Right atrium auricular region (tissue), 2 donors: ENCODE data around the gene TCIRG1. TPM values are rescaled to one million over a fixed set of nuclear protein-coding genes. Genes with fewer than 3 reads are reported as not detected.

ENCODE experiments used
- DNase-seq: peaks from one replicate; pipeline ENCODE4 v3.0.0-alpha.2; 2019; ENCODE audit warnings: low spot score
- H3K27ac ChIP-seq, 2 donors: fragments of 200-600 bp; sonication (generic); 1 replicate in 1 of 2; 2 replicates in 1 of 2; pipeline ENCODE4 v1.5.1; 2016 to 2019
- H3K27me3 ChIP-seq, 2 donors: fragments of 200-600 bp; sonication (generic); one replicate each; pipeline versions ENCODE4 v1.5.1 to v1.6.0; 2017 to 2019
- H3K36me3 ChIP-seq: fragments of 200-600 bp; sonication (generic); one replicate; pipeline ENCODE4 v1.5.1; 2016
- H3K4me1 ChIP-seq, 2 donors: fragments of 200-600 bp; sonication (generic); one replicate each; pipeline versions ENCODE4 v1.5.1 to v1.6.0; 2017 to 2019
- H3K4me3 ChIP-seq, 2 donors: fragments of 200-600 bp; sonication (generic); 1 replicate in 1 of 2; 2 replicates in 1 of 2; pipeline ENCODE4 v1.5.1; 2017 to 2019; ENCODE audit warnings: mild to moderate bottlenecking in 1 of 2, moderate library complexity in 1 of 2
- H3K9me3 ChIP-seq, 2 donors: fragments of 200-600 bp; sonication (generic); one replicate each; pipeline ENCODE4 v1.5.1; 2019
- CTCF ChIP-seq, 2 donors: fragments of 200-600 bp; sonication (generic); IDR thresholded peaks; one replicate each; pipeline ENCODE4 v1.5.1; 2019; ENCODE audit warnings: antibody characterized with exemption in 2 of 2
- total RNA-seq, 2 donors: library from RNA; depleted of rRNA; stranded (reverse); fragments of >200 nt; gene quantifications; one replicate each; pipeline ENCODE4 v1.1.0, GENCODE V29; 2016

The TCIRG1 gene
- total RNA-seq, 2 donors from 2014 or later = 19.2 to 50.7 TPM

- DNase-seq = no peak
Observed at GRCh38 chr11:68028802-68029545, 9.9 kb upstream of the TCIRG1 start.

GRCh38 chr11:68030318-68031143 is 8.3 kb upstream of the TCIRG1 start, which contains the start of gene NDUFS8:
NDUFS8 (plus strand) TSS chr11:68030681; CDS start chr11:68032152, 1,471 bp downstream.
- peaks cover 0 to 43% of the 10 kb centered on the region in 2 donors for H3K4me1 ChIP-seq
- H3K27ac ChIP-seq = peak within 1 kb of the TSS; percentile 89 to 90
- TF ChIP-seq CTCF (IDR thresholded peaks at IDR 0.05) = no peak
- H3K4me3 ChIP-seq = peak within 1 kb of the TSS; percentile 67 to 74
- peak; percentile 99 for DNase-seq
- H3K27me3 ChIP-seq = no peaks in the 10 kb centered on the region
- H3K9me3 ChIP-seq = no peaks in the 10 kb centered on the region
- peaks cover 3% of the 10 kb centered on the region for H3K36me3 ChIP-seq

More at GRCh38 chr11:68028802-68029545, 9.9 kb upstream of the TCIRG1 start:
- Histone ChIP-seq H3K36me3 (no peaks in the 10 kb centered on the region), H3K27ac (no peak overlapping the region), H3K4me3 (no peak overlapping the region), H3K4me1 (peaks cover 0 to 37% of the 10 kb centered on the region in 2 donors), H3K9me3 (peaks cover 0 to 7% of the 10 kb centered on the region in 2 donors), H3K27me3 (no peaks in the 10 kb centered on the region)
- no peak for TF ChIP-seq CTCF (IDR thresholded peaks at IDR 0.05)

GRCh38 chr11:68031144-68031464 is 7.7 kb upstream of the TCIRG1 start:
- DNase-seq = no peak
- H3K27ac ChIP-seq = peak overlapping the region; percentile 89 to 90
- peak overlapping the region; percentile 67 to 74 for H3K4me3 ChIP-seq
- peaks cover 4% of the 10 kb centered on the region for H3K36me3 ChIP-seq
- no peak for TF ChIP-seq CTCF (IDR thresholded peaks at IDR 0.05)
- no peaks in the 10 kb centered on the region for H3K27me3 ChIP-seq
- H3K4me1 ChIP-seq = peaks cover 0 to 48% of the 10 kb centered on the region in 2 donors
- H3K9me3 ChIP-seq = no peaks in the 10 kb centered on the region

- H3K4me1 ChIP-seq = peaks cover 0 to 57% of the 10 kb centered on the region in 2 donors
- peaks cover 4% of the 10 kb centered on the region for H3K36me3 ChIP-seq
- no peaks in the 10 kb centered on the region for H3K27me3 ChIP-seq
- TF ChIP-seq CTCF (IDR thresholded peaks at IDR 0.05) = no peak
- H3K4me3 ChIP-seq = peak overlapping the region in 1 of 2 donors; percentile 74
- H3K9me3 ChIP-seq = no peaks in the 10 kb centered on the region
- no peak for DNase-seq
- H3K27ac ChIP-seq = peak overlapping the region; percentile 89 to 90
Observed at GRCh38 chr11:68032003-68032402, 6.8 kb upstream of the TCIRG1 start.

GRCh38 chr11:68032997-68033707 is 5.7 kb upstream of the TCIRG1 start:
- Histone ChIP-seq H3K27me3 (no peaks in the 10 kb centered on the region), H3K4me3 (no peak overlapping the region), H3K36me3 (peaks cover 4% of the 10 kb centered on the region), H3K4me1 (peaks cover 0 to 69% of the 10 kb centered on the region in 2 donors), H3K27ac (peak overlapping the region; percentile 83 to 90), H3K9me3 (no peaks in the 10 kb centered on the region)
- DNase-seq = no peak
- TF ChIP-seq CTCF (IDR thresholded peaks at IDR 0.05) = no peak
